GM12873 (cell line): Measurements from ENCODE around the gene CACNA1I.

ENCODE experiments used
- CTCF ChIP-seq: IDR thresholded peaks from 2 replicates; pipeline ENCODE4 v1.5.1; 2012; ENCODE audit warnings: low read depth, mild to moderate bottlenecking, moderate library complexity, low read length, control low read depth; ENCODE audit not compliant: insufficient read depth; ENCODE audit errors: missing control alignments

The CACNA1I gene

GRCh38 chr22:39703928-39704639, 133.5 kb downstream of the CACNA1I start:
- no peak for TF ChIP-seq CTCF

- no peak for TF ChIP-seq CTCF
Measured at GRCh38 chr22:39705386-39705785, 134.8 kb downstream of the CACNA1I start.

- TF ChIP-seq CTCF = no peak
Measured at GRCh38 chr22:39706376-39707140, 136.0 kb downstream of the CACNA1I start.

- TF ChIP-seq CTCF = no peak
Measured at GRCh38 chr22:39707351-39707750, 136.8 kb downstream of the CACNA1I start.

GRCh38 chr22:39707816-39708215, 137.3 kb downstream of the CACNA1I start:
- no peak for TF ChIP-seq CTCF

- no peak for TF ChIP-seq CTCF
Measured at GRCh38 chr22:39710380-39711150, 140.0 kb downstream of the CACNA1I start.

GRCh38 chr22:39712081-39712480, 141.5 kb downstream of the CACNA1I start:
- TF ChIP-seq CTCF = no peak
